HCT116 (cell line): ENCODE data around the gene RIT2. TPM values are rescaled to one million over a fixed set of nuclear protein-coding genes. Genes with fewer than 3 reads are reported as not detected.

Source experiments
- ATAC-seq: fragments of 200-7000 bp; cut with Tn5 transposase; 2 replicates; pipeline ENCODE4 v1.9.1; 2020; ENCODE audit warnings: mild to moderate bottlenecking, moderate library complexity
- BruUV-seq: library from RNA; stranded (reverse); fragments of 400-500 nt; replicated peaks from 2 replicates; lab custom pipeline; 2021; lab: Mats Ljungman, UMichigan
- CTCF ChIA-PET: fragments of 300-600 bp; sonication (Branson Sonifier 250); formaldehyde crosslinking; loops from one replicate; lab custom pipeline; 2021; ENCODE audit warnings: antibody characterized with exemption; lab: Charles Lee
- POLR2A ChIA-PET: fragments of 300-600, 350-600 bp; sonication (Branson Sonifier 250); formaldehyde crosslinking; loops from one replicate; lab custom pipeline; 2021; ENCODE audit warnings: antibody characterized with exemption; lab: Charles Lee
- RAD21 ChIA-PET, 2 experiments: fragments of 300-600 bp; sonication (Branson Sonifier 250); formaldehyde crosslinking; loops; one replicate each; lab custom pipeline; 2023; ENCODE audit warnings: low total read pairs in 2 of 2; ENCODE audit not compliant: uncharacterized antibody in 2 of 2, unreplicated experiment in 2 of 2, low non-redundant PET in 1 of 2; lab: Charles Lee
- DNase-seq: peaks from one replicate; pipeline ENCODE4 v3.0.0-alpha.2; 2010; ENCODE audit warnings: low read depth, low spot score
- H2AFZ ChIP-seq: fragments of 200-600 bp; shearing (Covaris generic), sonication (generic); 2 replicates; pipeline ENCODE4 v1.6.1; 2017; ENCODE audit warnings: low read depth, mixed run types, mixed read lengths, antibody characterized with exemption, low read length; ENCODE audit not compliant: poor library complexity, severe bottlenecking
- H3K27ac ChIP-seq: 2 replicates; pipeline ENCODE4 v1.5.1; 2012; ENCODE audit warnings: low read depth, low read length
- H3K27me3 ChIP-seq: fragments of 200-600 bp; sonication (generic); 2 replicates; pipeline ENCODE4 v1.6.1; 2016; ENCODE audit warnings: mixed run types, low read length, mixed read lengths; ENCODE audit not compliant: insufficient read depth
- H3K36me3 ChIP-seq, 2 experiments: fragments of 200-500 bp in 1 of 2; fragments of 200-600 bp in 1 of 2; sonication (Bioruptor generic) in 1 of 2; sonication (generic) in 1 of 2; 2 replicates each; pipeline versions ENCODE4 v1.5.1 to v1.6.1; 2014 to 2016; ENCODE audit warnings: low read length in 2 of 2, inconsistent platforms in 1 of 2, mixed read lengths in 1 of 2, mixed run types in 1 of 2; ENCODE audit not compliant: insufficient read depth in 2 of 2, control insufficient read depth in 1 of 2
- H3K4me1 ChIP-seq, 2 experiments: fragments of 200-600 bp in 1 of 2; sonication (generic) in 1 of 2; 2 replicates each; pipeline versions ENCODE4 v1.5.1 to v1.6.1; 2012 to 2017; ENCODE audit warnings: low read length in 2 of 2, inconsistent platforms in 1 of 2, mild to moderate bottlenecking in 1 of 2, mixed read lengths in 1 of 2, mixed run types in 1 of 2, moderate library complexity in 1 of 2; ENCODE audit not compliant: insufficient read depth in 2 of 2, control insufficient read depth in 1 of 2
- H3K4me2 ChIP-seq: fragments of 200-600 bp; sonication (generic); 2 replicates; pipeline ENCODE4 v1.6.1; 2017; ENCODE audit warnings: mixed run types, low read length, mixed read lengths
- H3K4me3 ChIP-seq, 2 experiments: fragments of 200-600 bp in 1 of 2; sonication (generic) in 1 of 2; replicated peaks in 1 of 2; 2 replicates each; pipeline ENCODE4 v1.5.1; 2011 to 2016; ENCODE audit warnings: low read length in 2 of 2, control low read depth in 1 of 2, low read depth in 1 of 2, mild to moderate bottlenecking in 1 of 2, mixed read lengths in 1 of 2, mixed run types in 1 of 2
- H3K79me2 ChIP-seq: fragments of 200-600 bp; sonication (generic); 2 replicates; pipeline ENCODE4 v1.6.1; 2017; ENCODE audit warnings: mild to moderate bottlenecking, mixed run types, low read length, moderate library complexity, mixed read lengths; ENCODE audit not compliant: insufficient read depth
- H3K9ac ChIP-seq: fragments of 200-600 bp; sonication (generic); 2 replicates; pipeline ENCODE4 v1.6.1; 2016; ENCODE audit warnings: low read length, mixed read lengths
- H3K9me2 ChIP-seq: fragments of 200-600 bp; sonication (generic), shearing (Covaris generic); 2 replicates; pipeline ENCODE4 v1.6.1; 2017; ENCODE audit warnings: mixed run types, mild to moderate bottlenecking, moderate library complexity; ENCODE audit not compliant: insufficient read depth
- H3K9me3 ChIP-seq, 2 experiments: fragments of 200-500 bp in 1 of 2; fragments of 200-600 bp in 1 of 2; sonication (Bioruptor generic) in 1 of 2; sonication (generic) in 1 of 2; 2 replicates each; pipeline ENCODE4 v1.6.1; 2014 to 2017; ENCODE audit warnings: low read length in 2 of 2, mixed read lengths in 2 of 2, inconsistent platforms in 1 of 2, low read depth in 1 of 2, mild to moderate bottlenecking in 1 of 2, mixed run types in 1 of 2, moderate library complexity in 1 of 2; ENCODE audit not compliant: control insufficient read depth in 1 of 2, insufficient read depth in 1 of 2
- H4K20me1 ChIP-seq: fragments of 200-600 bp; sonication (generic), shearing (Covaris generic); 2 replicates; pipeline ENCODE4 v1.6.1; 2017; ENCODE audit warnings: mixed run types, mild to moderate bottlenecking, moderate library complexity; ENCODE audit not compliant: insufficient read depth
- CEBPB ChIP-seq: IDR thresholded peaks from 2 replicates; pipeline ENCODE4 v1.6.1; 2012; ENCODE audit warnings: low read depth
- ELF1 ChIP-seq: IDR thresholded peaks from 2 replicates; pipeline ENCODE4 v1.6.1; 2012; ENCODE audit warnings: low read depth, borderline replicate concordance
- FOSL1 ChIP-seq: IDR thresholded peaks from 2 replicates; pipeline ENCODE4 v1.6.1; 2012; ENCODE audit warnings: low read depth
- JUND ChIP-seq: IDR thresholded peaks from 2 replicates; pipeline ENCODE4 v1.6.1; 2012
- POLR2A ChIP-seq: IDR thresholded peaks from 2 replicates; pipeline ENCODE4 v1.7.0; 2011; ENCODE audit warnings: borderline replicate concordance; ENCODE audit not compliant: insufficient read depth, insufficient read length; ENCODE audit errors: extremely low read depth
- POLR2AphosphoS5 ChIP-seq: IDR thresholded peaks from 2 replicates; pipeline ENCODE4 v1.6.1; 2011; ENCODE audit warnings: mild to moderate bottlenecking, low read depth, low read length, moderate library complexity
- RAD21 ChIP-seq: IDR thresholded peaks from 2 replicates; pipeline ENCODE4 v1.6.1; 2012; ENCODE audit warnings: low read depth, mild to moderate bottlenecking
- SIN3A ChIP-seq: IDR thresholded peaks from 2 replicates; pipeline ENCODE4 v1.6.1; 2012; ENCODE audit warnings: low read depth
- SP1 ChIP-seq: IDR thresholded peaks from 2 replicates; pipeline ENCODE4 v1.6.1; 2012; ENCODE audit warnings: low read depth
- TCF7L2 ChIP-seq: IDR thresholded peaks from 2 replicates; pipeline ENCODE4 v1.7.0; 2011; ENCODE audit warnings: borderline replicate concordance, inconsistent platforms; ENCODE audit not compliant: insufficient read depth, insufficient read length; ENCODE audit errors: extremely low read depth
- YY1 ChIP-seq: IDR thresholded peaks from 2 replicates; pipeline ENCODE4 v1.6.1; 2011; ENCODE audit warnings: low read length, low read depth, moderate library complexity, mild to moderate bottlenecking; ENCODE audit not compliant: insufficient replicate concordance; ENCODE audit errors: extremely low read depth
- intact Hi-C: fragments of 100-400 bp; cut with micrococcal nuclease; formaldehyde crosslinking; loops from 2 replicates; pipeline ENCODE4 v1.10.0; 2022
- total RNA-seq: library from RNA; stranded (reverse); gene quantifications from one replicate; pipeline ENCODE4 v1.2.1, GENCODE V29; 2021; ENCODE audit not compliant: unreplicated experiment
- TF ChIP-seq, protein P1 (sequence below): IDR thresholded peaks from 2 replicates; pipeline ENCODE4 v1.6.1; 2012; ENCODE audit warnings: low read depth
- TF ChIP-seq, protein P2 (sequence below): IDR thresholded peaks from 2 replicates; pipeline ENCODE4 v1.6.1; 2011; ENCODE audit warnings: mild to moderate bottlenecking, low read length, moderate library complexity; ENCODE audit not compliant: insufficient replicate concordance; ENCODE audit errors: extremely low read depth
- TF ChIP-seq, protein P3 (sequence below): IDR thresholded peaks from 2 replicates; pipeline ENCODE4 v1.6.1; 2012
- TF ChIP-seq, protein P4 (sequence below): IDR thresholded peaks from 2 replicates; pipeline ENCODE4 v1.6.1; 2012
- TF ChIP-seq, protein P5 (sequence below), 3 experiments: fragments of 200-600 bp in 1 of 3; sonication (generic) in 1 of 3; IDR thresholded peaks in 2 of 3; conservative IDR thresholded peaks in 1 of 3; 2 replicates each; pipeline ENCODE4 v1.5.1; 2012 to 2017; ENCODE audit warnings: low read depth in 2 of 3, low read length in 2 of 3, antibody characterized with exemption in 1 of 3, borderline replicate concordance in 1 of 3, control low read depth in 1 of 3, mild to moderate bottlenecking in 1 of 3, mixed read lengths in 1 of 3, mixed run types in 1 of 3, moderate library complexity in 1 of 3; ENCODE audit not compliant: insufficient read depth in 1 of 3

The RIT2 gene
- total RNA-seq, 1 experiment from 2014 or later, result not detected

DNA sequence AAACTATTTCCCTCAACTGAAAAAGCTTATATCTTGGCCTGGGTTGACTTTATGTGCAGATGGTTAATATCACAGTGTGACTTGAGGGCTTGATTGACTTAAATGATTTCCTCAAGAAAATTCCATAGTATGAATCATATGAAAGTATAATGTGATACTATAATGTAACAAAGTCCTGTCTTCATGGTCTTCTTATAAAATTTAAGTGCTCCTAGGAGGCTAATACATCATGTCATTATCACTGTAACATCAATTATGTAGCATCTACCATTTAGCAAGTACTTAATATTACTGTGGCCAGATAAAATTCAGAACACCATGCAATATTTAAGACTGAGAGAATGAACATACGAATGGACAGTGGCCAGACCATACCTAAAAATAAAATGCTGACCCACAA, 276.1 kb downstream of the RIT2 start:
- no peak overlapping the region for H3K4me3 ChIP-seq
- peaks cover 0 to 15% of the 10 kb centered on the region in 2 experiments; a peak in 2 of 4 replicates for H3K9me3 ChIP-seq
- no peak overlapping the region for H2AFZ ChIP-seq
- H3K36me3 ChIP-seq, result no peaks in the 10 kb centered on the region
- no peaks in the 10 kb centered on the region for H3K9me2 ChIP-seq
- BruUV-seq, result no TSS peak
- H3K79me2 ChIP-seq, result no peaks in the 10 kb centered on the region
- no peak overlapping the region for H3K4me2 ChIP-seq
- TF ChIP-seq SIN3A (no peak), ELF1 (no peak), POLR2A (no peak), YY1 (no peak), POLR2AphosphoS5 (no peak), JUND (no peak), FOSL1 (no peak), SP1 (no peak), TCF7L2 (no peak), RAD21 (no peak), CEBPB (no peak)
- TF ChIP-seq, protein P1, sequence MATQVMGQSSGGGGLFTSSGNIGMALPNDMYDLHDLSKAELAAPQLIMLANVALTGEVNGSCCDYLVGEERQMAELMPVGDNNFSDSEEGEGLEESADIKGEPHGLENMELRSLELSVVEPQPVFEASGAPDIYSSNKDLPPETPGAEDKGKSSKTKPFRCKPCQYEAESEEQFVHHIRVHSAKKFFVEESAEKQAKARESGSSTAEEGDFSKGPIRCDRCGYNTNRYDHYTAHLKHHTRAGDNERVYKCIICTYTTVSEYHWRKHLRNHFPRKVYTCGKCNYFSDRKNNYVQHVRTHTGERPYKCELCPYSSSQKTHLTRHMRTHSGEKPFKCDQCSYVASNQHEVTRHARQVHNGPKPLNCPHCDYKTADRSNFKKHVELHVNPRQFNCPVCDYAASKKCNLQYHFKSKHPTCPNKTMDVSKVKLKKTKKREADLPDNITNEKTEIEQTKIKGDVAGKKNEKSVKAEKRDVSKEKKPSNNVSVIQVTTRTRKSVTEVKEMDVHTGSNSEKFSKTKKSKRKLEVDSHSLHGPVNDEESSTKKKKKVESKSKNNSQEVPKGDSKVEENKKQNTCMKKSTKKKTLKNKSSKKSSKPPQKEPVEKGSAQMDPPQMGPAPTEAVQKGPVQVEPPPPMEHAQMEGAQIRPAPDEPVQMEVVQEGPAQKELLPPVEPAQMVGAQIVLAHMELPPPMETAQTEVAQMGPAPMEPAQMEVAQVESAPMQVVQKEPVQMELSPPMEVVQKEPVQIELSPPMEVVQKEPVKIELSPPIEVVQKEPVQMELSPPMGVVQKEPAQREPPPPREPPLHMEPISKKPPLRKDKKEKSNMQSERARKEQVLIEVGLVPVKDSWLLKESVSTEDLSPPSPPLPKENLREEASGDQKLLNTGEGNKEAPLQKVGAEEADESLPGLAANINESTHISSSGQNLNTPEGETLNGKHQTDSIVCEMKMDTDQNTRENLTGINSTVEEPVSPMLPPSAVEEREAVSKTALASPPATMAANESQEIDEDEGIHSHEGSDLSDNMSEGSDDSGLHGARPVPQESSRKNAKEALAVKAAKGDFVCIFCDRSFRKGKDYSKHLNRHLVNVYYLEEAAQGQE, result no peak
- TF ChIP-seq, protein P2, sequence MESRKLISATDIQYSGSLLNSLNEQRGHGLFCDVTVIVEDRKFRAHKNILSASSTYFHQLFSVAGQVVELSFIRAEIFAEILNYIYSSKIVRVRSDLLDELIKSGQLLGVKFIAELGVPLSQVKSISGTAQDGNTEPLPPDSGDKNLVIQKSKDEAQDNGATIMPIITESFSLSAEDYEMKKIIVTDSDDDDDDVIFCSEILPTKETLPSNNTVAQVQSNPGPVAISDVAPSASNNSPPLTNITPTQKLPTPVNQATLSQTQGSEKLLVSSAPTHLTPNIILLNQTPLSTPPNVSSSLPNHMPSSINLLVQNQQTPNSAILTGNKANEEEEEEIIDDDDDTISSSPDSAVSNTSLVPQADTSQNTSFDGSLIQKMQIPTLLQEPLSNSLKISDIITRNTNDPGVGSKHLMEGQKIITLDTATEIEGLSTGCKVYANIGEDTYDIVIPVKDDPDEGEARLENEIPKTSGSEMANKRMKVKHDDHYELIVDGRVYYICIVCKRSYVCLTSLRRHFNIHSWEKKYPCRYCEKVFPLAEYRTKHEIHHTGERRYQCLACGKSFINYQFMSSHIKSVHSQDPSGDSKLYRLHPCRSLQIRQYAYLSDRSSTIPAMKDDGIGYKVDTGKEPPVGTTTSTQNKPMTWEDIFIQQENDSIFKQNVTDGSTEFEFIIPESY, result no peak
- TF ChIP-seq, protein P3, sequence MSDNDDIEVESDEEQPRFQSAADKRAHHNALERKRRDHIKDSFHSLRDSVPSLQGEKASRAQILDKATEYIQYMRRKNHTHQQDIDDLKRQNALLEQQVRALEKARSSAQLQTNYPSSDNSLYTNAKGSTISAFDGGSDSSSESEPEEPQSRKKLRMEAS, result no peak
- TF ChIP-seq, protein P4, sequence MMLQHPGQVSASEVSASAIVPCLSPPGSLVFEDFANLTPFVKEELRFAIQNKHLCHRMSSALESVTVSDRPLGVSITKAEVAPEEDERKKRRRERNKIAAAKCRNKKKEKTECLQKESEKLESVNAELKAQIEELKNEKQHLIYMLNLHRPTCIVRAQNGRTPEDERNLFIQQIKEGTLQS, result no peak
- TF ChIP-seq, protein P5, sequence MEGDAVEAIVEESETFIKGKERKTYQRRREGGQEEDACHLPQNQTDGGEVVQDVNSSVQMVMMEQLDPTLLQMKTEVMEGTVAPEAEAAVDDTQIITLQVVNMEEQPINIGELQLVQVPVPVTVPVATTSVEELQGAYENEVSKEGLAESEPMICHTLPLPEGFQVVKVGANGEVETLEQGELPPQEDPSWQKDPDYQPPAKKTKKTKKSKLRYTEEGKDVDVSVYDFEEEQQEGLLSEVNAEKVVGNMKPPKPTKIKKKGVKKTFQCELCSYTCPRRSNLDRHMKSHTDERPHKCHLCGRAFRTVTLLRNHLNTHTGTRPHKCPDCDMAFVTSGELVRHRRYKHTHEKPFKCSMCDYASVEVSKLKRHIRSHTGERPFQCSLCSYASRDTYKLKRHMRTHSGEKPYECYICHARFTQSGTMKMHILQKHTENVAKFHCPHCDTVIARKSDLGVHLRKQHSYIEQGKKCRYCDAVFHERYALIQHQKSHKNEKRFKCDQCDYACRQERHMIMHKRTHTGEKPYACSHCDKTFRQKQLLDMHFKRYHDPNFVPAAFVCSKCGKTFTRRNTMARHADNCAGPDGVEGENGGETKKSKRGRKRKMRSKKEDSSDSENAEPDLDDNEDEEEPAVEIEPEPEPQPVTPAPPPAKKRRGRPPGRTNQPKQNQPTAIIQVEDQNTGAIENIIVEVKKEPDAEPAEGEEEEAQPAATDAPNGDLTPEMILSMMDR (IDR thresholded peaks at IDR 0.05 in 2 of 3, conservative IDR thresholded peaks at IDR 0.05 in 1 of 3; ENCODE audit: borderline replicate concordance in 1 of 3, insufficient read depth in 1 of 3, low read depth in 2 of 3, low read length in 2 of 3), result no peak
- TF ChIP-seq, all 23 proteins: peak for 0
- intact Hi-C loops, result no loop called here
- ATAC-seq (no peak), DNase-seq (no peak)
- Histone ChIP-seq H3K4me1 (no peaks in the 10 kb centered on the region), H4K20me1 (no peaks in the 10 kb centered on the region), H3K27me3 (no peaks in the 10 kb centered on the region), H3K9ac (no peak overlapping the region), H3K27ac (no peak overlapping the region)
- ChIA-PET CTCF (no interaction called here), POLR2A (no interaction called here), RAD21 (no interaction called here)
